ENCODE data around the gene E2F4.

The E2F4 gene

DNA sequence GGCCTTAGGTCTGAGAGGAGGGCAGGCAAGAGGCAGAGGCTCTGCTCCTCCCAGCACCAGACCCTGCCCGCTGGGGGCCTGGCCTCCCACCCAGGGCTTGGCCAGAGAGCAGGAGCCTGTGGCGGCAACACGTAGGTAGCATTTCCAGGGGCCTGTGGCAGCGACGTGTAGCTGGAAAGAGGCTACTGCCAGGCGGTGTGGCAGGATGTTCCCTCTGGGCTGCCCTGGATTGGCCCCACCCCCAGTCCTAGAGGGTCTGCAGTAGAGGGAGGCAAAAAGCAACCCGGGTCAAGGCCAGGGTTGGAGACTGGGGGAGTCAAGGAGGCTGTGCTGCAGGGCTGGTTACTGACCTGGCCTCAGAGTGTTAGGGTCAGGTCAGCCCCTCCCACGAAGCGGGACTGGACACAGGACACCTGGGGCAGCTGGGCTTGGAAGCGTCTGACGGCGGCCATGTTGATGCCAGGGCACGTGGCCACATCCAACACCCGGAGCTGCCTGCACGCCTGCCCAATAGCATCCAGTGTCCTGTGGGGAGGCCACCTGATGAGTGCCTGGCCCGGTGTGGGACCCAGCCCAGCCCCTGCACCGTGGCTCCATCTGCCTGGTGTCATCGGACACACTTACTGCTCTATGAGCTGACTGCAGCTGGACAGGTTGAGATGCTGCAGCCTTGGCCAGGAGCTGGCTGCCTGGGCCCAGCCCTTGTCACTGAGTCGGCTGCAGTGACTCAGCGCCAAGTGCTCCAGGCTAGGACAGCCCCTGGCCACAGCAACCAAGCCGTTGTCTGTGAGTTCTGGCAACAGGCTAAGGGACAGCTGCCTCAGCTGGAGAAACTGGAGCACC lies 15.5 kb downstream of the E2F4 start:
- DNase-seq, result no peak

DNA sequence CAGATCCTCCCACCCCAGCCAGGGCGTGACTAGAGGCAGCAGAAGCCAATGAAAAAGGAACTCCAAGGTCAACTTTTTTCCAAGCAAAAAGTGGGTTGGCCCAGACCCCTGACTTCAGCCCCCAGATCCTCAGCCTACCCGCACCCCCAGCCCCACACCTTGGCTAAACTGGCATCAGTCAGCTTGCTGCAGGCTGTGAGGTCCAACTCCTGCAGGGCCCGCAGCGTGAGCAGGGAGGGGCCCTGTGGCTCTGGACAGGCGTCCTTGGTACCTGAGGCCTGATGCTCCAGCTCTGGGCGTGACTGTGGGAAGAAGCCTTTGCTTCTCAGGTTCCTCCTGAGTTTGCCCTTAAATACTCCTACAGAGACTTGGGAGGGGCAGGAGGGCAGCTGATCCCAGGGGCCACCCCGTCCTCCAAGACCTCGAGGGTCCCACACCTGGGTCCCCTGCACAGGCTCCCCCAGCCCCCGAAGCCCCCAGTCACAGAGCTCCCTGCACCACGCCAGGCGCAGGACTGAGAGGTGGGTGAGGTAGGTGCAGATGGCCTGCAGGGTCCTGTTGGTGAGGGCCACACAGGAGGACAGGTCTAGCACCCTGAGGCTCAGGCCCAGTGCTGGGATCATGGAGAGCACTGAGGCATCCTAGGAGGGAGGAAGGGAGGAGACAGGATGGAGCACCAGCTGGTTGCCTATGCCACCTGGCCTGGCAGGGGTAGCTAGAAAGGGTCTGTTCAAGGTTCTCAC lies 16.4 kb downstream of the E2F4 start:
- TF ChIP-seq, protein P1, sequence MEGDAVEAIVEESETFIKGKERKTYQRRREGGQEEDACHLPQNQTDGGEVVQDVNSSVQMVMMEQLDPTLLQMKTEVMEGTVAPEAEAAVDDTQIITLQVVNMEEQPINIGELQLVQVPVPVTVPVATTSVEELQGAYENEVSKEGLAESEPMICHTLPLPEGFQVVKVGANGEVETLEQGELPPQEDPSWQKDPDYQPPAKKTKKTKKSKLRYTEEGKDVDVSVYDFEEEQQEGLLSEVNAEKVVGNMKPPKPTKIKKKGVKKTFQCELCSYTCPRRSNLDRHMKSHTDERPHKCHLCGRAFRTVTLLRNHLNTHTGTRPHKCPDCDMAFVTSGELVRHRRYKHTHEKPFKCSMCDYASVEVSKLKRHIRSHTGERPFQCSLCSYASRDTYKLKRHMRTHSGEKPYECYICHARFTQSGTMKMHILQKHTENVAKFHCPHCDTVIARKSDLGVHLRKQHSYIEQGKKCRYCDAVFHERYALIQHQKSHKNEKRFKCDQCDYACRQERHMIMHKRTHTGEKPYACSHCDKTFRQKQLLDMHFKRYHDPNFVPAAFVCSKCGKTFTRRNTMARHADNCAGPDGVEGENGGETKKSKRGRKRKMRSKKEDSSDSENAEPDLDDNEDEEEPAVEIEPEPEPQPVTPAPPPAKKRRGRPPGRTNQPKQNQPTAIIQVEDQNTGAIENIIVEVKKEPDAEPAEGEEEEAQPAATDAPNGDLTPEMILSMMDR (IDR thresholded peaks at IDR 0.05), result no peak
- Histone ChIP-seq H3K9me3 (no peaks in the 10 kb centered on the region), H3K4me3 (no peak overlapping the region), H3K27ac (no peak overlapping the region), H3K27me3 (no peaks in the 10 kb centered on the region), H3K4me1 (no peaks in the 10 kb centered on the region), H3K36me3 (peaks cover 2 to 60% (median 6%) of the 10 kb centered on the region in 3 donors)
- DNase-seq, result no peak
- intact Hi-C loops (cut with DNase I; ENCODE audit: low total_unique reads), result no loop called here

More for the DNA sequence above, 15.5 kb downstream of the E2F4 start:
- TF ChIP-seq, protein P1 (IDR thresholded peaks at IDR 0.05), result no peak
- Histone ChIP-seq H3K36me3 (peaks cover 4 to 62% (median 12%) of the 10 kb centered on the region in 3 donors), H3K4me3 (no peak overlapping the region), H3K9me3 (no peaks in the 10 kb centered on the region), H3K27me3 (no peaks in the 10 kb centered on the region), H3K4me1 (no peaks in the 10 kb centered on the region), H3K27ac (no peak overlapping the region)
- intact Hi-C loops (cut with DNase I; ENCODE audit: low total_unique reads), result no loop called here

DNA sequence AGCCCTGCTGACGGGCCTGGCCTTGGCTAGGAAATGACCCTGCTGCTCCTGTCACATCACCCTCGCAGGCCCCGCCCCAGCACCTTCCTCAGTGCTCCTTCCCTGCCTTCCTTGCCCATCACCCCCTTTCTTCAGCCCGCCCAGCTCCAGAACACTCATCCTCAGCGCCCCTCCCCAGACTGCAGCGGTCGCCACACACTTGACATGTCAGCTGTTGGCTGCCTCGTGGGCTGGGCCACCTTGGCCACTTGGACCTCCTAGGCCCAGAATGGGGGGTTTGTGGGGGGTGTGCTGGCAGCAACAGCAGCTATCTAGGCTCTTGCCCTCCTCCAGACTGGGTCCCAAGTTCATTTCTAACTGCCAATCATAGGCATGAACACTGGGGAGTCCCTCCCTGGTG lies 17.6 kb downstream of the E2F4 start:
- DNase-seq, result no peak
- H3K9me3 ChIP-seq, result no peaks in the 10 kb centered on the region
- H3K27ac ChIP-seq, result no peak overlapping the region
- H3K4me1 ChIP-seq, result no peaks in the 10 kb centered on the region
- intact Hi-C loops (cut with DNase I; ENCODE audit: low total_unique reads), result no loop called here
- TF ChIP-seq, protein P1 (IDR thresholded peaks at IDR 0.05), result no peak
- H3K27me3 ChIP-seq, result no peaks in the 10 kb centered on the region
- no peak overlapping the region for H3K4me3 ChIP-seq
- peaks cover 0 to 50% (median 0%) of the 10 kb centered on the region in 3 donors for H3K36me3 ChIP-seq

DNA sequence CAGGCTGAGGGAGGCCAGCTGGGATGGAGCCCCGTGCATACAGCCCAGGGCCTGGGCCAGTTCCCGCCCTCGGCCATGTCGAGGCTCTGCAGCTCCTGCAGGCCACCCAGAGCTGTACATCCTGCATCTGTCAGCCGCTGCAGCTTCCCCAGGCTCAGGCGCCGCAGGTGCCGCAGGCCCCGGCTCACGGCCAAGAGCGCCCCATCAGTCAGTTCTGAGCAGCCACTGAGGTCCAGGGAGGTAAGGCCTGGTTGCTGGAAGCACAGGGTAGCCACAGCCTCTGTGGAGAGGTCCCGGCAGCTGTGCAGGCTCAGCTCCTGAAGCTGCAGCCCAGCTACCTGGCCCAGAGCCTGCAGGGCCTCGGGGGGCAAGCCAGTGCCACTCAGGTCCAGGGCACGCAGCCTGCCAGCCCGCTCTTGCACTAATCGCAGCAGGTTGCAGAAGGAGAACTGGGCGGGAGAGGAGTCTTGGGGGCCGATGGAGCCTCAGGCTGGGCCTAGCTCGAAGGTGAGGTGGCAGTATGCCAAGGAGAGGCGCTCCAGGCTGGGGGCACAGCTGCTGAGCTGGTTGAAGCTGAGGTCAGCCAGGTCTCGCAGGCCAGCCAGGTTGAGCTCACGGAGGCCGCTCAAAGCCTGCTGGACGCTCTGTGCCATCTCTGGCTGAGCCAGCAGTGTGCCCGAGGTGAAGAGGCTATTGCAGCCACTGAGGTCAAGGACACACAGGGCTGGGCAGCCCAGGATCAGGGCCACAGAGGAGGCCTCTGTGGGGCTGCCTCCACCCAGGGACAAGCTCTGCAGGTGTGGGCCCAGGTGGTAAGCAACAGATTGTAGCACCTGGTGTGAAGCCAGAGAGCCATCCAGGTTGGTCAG lies 18.3 kb downstream of the E2F4 start:
- TF ChIP-seq, protein P1 (IDR thresholded peaks at IDR 0.05), result no peak
- Histone ChIP-seq H3K4me3 (no peak overlapping the region), H3K27ac (no peak overlapping the region), H3K27me3 (no peaks in the 10 kb centered on the region), H3K4me1 (no peaks in the 10 kb centered on the region), H3K36me3 (peaks cover 0 to 54% (median 0%) of the 10 kb centered on the region in 3 donors), H3K9me3 (no peaks in the 10 kb centered on the region)
- intact Hi-C loops (cut with DNase I; ENCODE audit: low total_unique reads), result no loop called here
- DNase-seq, result no peak

DNA sequence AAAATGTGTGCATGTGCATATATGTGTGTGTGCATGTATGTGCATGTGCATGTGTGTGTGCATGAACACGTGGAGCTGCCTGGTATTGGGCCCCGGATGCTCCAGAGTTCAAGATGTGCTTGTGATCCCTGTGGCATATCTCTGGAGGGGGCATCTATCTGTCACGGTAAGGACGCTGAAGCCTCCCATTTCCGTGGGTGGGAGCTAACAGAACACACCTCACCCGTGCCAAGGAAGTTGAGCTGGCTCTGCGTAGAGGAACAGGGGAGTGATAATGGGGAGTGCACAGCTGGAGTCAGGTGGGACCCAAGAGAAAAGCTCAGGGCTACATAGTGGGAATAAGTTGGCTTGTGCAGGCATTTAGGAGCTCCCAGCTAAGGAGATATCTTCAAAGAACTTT lies 19.7 kb downstream of the E2F4 start:
- no peak for DNase-seq
- Histone ChIP-seq H3K4me3 (no peak overlapping the region), H3K27me3 (no peaks in the 10 kb centered on the region), H3K9me3 (no peaks in the 10 kb centered on the region), H3K36me3 (peaks cover 0 to 52% (median 0%) of the 10 kb centered on the region in 3 donors), H3K27ac (no peak overlapping the region), H3K4me1 (no peaks in the 10 kb centered on the region)
- TF ChIP-seq, protein P1 (IDR thresholded peaks at IDR 0.05), result no peak
- intact Hi-C loops (cut with DNase I; ENCODE audit: low total_unique reads), result no loop called here
